Smooth muscle cell of the brain vasculature (primary cell): Measurements from ENCODE around the gene SCARF2.
"Not testable (repeated sequence)": the region's sequence is repeated elsewhere in the genome, so short reads cannot be mapped to it uniquely, and the experiment has no call there.

Experiments used
- DNase-seq: peaks from one replicate; pipeline ENCODE4 v3.0.0-alpha.2; 2012; ENCODE audit warnings: low read depth, low spot score

The SCARF2 gene

GRCh38 chr22:20395181-20395906 lies 42.3 kb downstream of the SCARF2 start:
- no peak for DNase-seq

GRCh38 chr22:20393705-20394476 lies 43.7 kb downstream of the SCARF2 start, which contains the start of gene ZNF74:
ZNF74 (plus strand) TSS chr22:20394151; CDS start chr22:20394629, 478 bp downstream.
- peak; percentile 78 for DNase-seq

GRCh38 chr22:20392983-20393704 lies 44.5 kb downstream of the SCARF2 start:
- DNase-seq, result no peak

- not testable (repeated sequence) for DNase-seq
Observed at GRCh38 chr22:20392365-20392881, 45.2 kb downstream of the SCARF2 start.

- DNase-seq, result no peak
Observed at GRCh38 chr22:20391222-20391621, 46.4 kb downstream of the SCARF2 start.

GRCh38 chr22:20390394-20390907 lies 47.2 kb downstream of the SCARF2 start:
- DNase-seq, result no peak

GRCh38 chr22:20389288-20389687 lies 48.3 kb downstream of the SCARF2 start:
- DNase-seq, result no peak

- DNase-seq, result no peak
Observed at GRCh38 chr22:20388200-20388599, 49.4 kb downstream of the SCARF2 start.

- no peak for DNase-seq
Observed at GRCh38 chr22:20386972-20387371, 50.7 kb downstream of the SCARF2 start.

GRCh38 chr22:20386336-20386735 lies 51.3 kb downstream of the SCARF2 start:
- no peak for DNase-seq

GRCh38 chr22:20384865-20385264 lies 52.8 kb downstream of the SCARF2 start:
- no peak for DNase-seq

GRCh38 chr22:20384171-20384570 lies 53.5 kb downstream of the SCARF2 start:
- no peak for DNase-seq

GRCh38 chr22:20383538-20383937 lies 54.1 kb downstream of the SCARF2 start:
- no peak for DNase-seq

GRCh38 chr22:20380486-20380885 lies 57.1 kb downstream of the SCARF2 start:
- no peak for DNase-seq

GRCh38 chr22:20378684-20379083 lies 58.9 kb downstream of the SCARF2 start:
- DNase-seq, result not testable (repeated sequence)

GRCh38 chr22:20378110-20378509 lies 59.5 kb downstream of the SCARF2 start:
- no peak for DNase-seq

- not testable (repeated sequence) for DNase-seq
Observed at GRCh38 chr22:20376983-20377382, 60.6 kb downstream of the SCARF2 start.

- not testable (repeated sequence) for DNase-seq
Observed at GRCh38 chr22:20376281-20376680, 61.3 kb downstream of the SCARF2 start.
